H1 (cell line): ENCODE results near the gene AGAP1. TPM values are rescaled to one million over a fixed set of nuclear protein-coding genes. Genes with fewer than 3 reads are reported as not detected.

Experiments
- ASH2L ChIP-seq: fragments of 200-600, 300-600 bp; sonication (generic); IDR thresholded peaks from one replicate; pipeline ENCODE4 v1.7.1; 2017; ENCODE audit warnings: low read length
- CBX5 ChIP-seq: fragments of 300-800, 300-1000 bp; sonication (generic); IDR thresholded peaks from 2 replicates; pipeline ENCODE4 v1.7.1; 2016; ENCODE audit warnings: antibody characterized with exemption, low read length, low read depth
- CBX8 ChIP-seq: fragments of 300-800, 300-1000 bp; sonication (generic); IDR thresholded peaks from 2 replicates; pipeline ENCODE4 v1.7.1; 2016; ENCODE audit warnings: low read depth, low read length, borderline replicate concordance
- CHD7 ChIP-seq: fragments of 300-600 bp; sonication (generic); IDR thresholded peaks from 2 replicates; pipeline ENCODE4 v1.7.1; 2012; ENCODE audit warnings: low read length, moderate library complexity, mild to moderate bottlenecking, inconsistent platforms; ENCODE audit not compliant: insufficient replicate concordance
- EGR1 ChIP-seq: IDR thresholded peaks from 2 replicates; pipeline ENCODE4 v1.6.1; 2011; ENCODE audit warnings: low read depth, low read length, borderline replicate concordance
- RFX5 ChIP-seq: IDR thresholded peaks from 2 replicates; pipeline ENCODE4 v1.6.1; 2011; ENCODE audit warnings: low read depth, low read length, improper control_type of control experiment, borderline replicate concordance
- SIX5 ChIP-seq: IDR thresholded peaks from 2 replicates; pipeline ENCODE4 v1.6.1; 2011; ENCODE audit warnings: mild to moderate bottlenecking, low read depth, low read length
- TCF12 ChIP-seq: IDR thresholded peaks from 2 replicates; pipeline ENCODE4 v1.6.1; 2011; ENCODE audit warnings: low read depth, mild to moderate bottlenecking, low read length
- ZNF274 ChIP-seq: IDR thresholded peaks from 2 replicates; pipeline ENCODE4 v1.7.0; 2012; ENCODE audit warnings: low read length, borderline replicate concordance; ENCODE audit errors: extremely low read depth
- polyA plus RNA-seq, 7 experiments: library from polyadenylated mRNA; depleted of rRNA in 3 of 7; stranded (reverse) in 5 of 7; unstranded in 2 of 7; fragments of >200 nt in 5 of 7; fragments of 200-250 nt in 2 of 7; gene quantifications; 1 replicate in 5 of 7; 2 replicates in 1 of 7; 4 replicates in 1 of 7; pipeline versions ENCODE4 v1.2.1 to v1.2.3, GENCODE V29; 2011 to 2013; ENCODE audit warnings: missing spikeins in 2 of 7, mixed read lengths in 2 of 7
- total RNA-seq: library from RNA; stranded (reverse); fragmentation: NEBNext Ultra II Directional; extraction: Animal tissue kit (Norgen Biotek cat#: 25700); gene quantifications from 2 replicates; pipeline ENCODE4 v1.2.1, GENCODE V29; 2021

The AGAP1 gene
- total and polyA plus RNA-seq, 2 of the 8 experiments (the other 6 are each of a cell fraction or from before 2014, with no cell fraction given) = 18.1 to 39.4 TPM

- TF ChIP-seq CHD7 = no peak
- peak; percentile 44; the same call in 1 of the 2 replicates for TF ChIP-seq SIX5
- no peak for TF ChIP-seq TCF12
- TF ChIP-seq RFX5 = no peak
- TF ChIP-seq EGR1 = no peak
- no peak for TF ChIP-seq CBX5
- no peak for TF ChIP-seq ZNF274
- TF ChIP-seq CBX8 = no peak
- TF ChIP-seq ASH2L = no peak
Observed at GRCh38 chr2:235493775-235494715, at the start of gene AGAP1 (continued).
